ENCODE data around the gene PDAP1.

Gene PDAP1

GRCh38 chr7:99452541-99452940 lies 44.1 kb upstream of the PDAP1 start:
- TF ChIP-seq, protein P1, sequence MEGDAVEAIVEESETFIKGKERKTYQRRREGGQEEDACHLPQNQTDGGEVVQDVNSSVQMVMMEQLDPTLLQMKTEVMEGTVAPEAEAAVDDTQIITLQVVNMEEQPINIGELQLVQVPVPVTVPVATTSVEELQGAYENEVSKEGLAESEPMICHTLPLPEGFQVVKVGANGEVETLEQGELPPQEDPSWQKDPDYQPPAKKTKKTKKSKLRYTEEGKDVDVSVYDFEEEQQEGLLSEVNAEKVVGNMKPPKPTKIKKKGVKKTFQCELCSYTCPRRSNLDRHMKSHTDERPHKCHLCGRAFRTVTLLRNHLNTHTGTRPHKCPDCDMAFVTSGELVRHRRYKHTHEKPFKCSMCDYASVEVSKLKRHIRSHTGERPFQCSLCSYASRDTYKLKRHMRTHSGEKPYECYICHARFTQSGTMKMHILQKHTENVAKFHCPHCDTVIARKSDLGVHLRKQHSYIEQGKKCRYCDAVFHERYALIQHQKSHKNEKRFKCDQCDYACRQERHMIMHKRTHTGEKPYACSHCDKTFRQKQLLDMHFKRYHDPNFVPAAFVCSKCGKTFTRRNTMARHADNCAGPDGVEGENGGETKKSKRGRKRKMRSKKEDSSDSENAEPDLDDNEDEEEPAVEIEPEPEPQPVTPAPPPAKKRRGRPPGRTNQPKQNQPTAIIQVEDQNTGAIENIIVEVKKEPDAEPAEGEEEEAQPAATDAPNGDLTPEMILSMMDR (conservative IDR thresholded peaks at IDR 0.05; ENCODE audit: low read length) = no peak
- DNase-seq (ENCODE audit: low read depth) = no peak
- H3K4me3 ChIP-seq (ENCODE audit: low read length) = no peak overlapping the region

GRCh38 chr7:99451936-99452335 lies 43.5 kb upstream of the PDAP1 start:
- no peak overlapping the region for H3K4me3 ChIP-seq (ENCODE audit: low read length)
- TF ChIP-seq, protein P1 (conservative IDR thresholded peaks at IDR 0.05; ENCODE audit: low read length) = no peak
- no peak for DNase-seq (ENCODE audit: low read depth)

DNA sequence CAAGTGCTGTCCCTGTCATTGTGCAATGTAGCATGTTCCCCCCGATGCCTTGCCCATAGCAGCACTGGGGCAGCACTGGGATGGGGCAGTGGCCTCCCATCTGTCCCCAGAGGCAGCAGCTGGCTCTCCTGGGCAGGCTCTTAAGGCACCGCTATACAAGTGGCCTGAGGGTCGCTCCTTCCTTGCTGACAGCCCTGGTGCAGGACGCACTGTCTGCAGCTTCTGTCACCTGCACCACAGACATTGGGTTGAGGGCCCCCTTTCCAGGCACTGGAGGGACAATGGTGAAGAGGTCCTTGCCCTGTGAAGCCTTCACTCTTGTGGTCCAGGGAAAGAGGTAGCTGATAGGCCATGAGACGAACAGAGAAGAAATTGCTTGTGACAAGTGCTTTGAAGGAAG lies 40.9 kb upstream of the PDAP1 start:
- no peak for DNase-seq (ENCODE audit: low read depth)
- no peak overlapping the region for H3K4me3 ChIP-seq (ENCODE audit: low read length)
- TF ChIP-seq, protein P1 (conservative IDR thresholded peaks at IDR 0.05; ENCODE audit: low read length) = no peak

DNA sequence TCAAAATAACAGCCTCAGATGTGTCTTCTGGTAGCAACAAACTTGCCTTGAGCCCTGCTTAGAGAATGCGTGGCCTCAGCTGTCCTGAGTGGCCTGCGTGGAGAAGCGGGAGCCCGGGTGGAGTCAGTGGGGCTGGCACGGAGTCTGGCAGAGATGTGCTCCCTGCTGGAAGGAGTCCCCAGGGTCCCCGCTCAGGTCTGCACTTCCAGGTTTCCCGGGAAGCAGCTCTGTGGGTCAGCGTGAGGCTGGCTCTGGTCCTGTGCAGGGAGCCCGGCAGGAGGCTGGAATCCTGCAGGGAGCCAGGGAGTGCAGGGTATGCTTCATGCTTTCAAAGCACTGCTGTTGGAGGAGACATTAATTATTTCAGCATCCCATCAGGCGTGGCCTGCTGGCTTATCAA lies 40.5 kb upstream of the PDAP1 start:
- no peak for DNase-seq (ENCODE audit: low read depth)
- TF ChIP-seq, protein P1 (conservative IDR thresholded peaks at IDR 0.05; ENCODE audit: low read length) = no peak
- no peak overlapping the region for H3K4me3 ChIP-seq (ENCODE audit: low read length)

DNA sequence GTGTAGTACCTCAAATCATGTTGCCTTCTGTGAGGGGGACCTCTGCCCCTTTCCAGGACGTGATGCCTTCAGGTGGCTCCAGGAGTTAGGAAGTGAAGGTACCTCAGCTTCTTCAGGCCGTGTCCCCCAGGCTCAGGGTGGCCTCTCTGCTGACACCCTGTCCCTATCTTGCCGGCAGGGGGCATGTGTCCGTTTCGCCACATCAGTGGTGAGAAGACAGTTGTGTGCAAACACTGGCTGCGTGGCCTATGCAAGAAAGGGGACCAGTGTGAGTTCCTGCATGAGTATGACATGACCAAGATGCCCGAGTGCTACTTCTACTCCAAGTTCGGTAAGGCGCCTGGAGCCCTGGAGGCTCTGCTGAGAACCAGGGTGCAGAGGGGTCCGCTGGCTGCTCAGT lies 39.5 kb upstream of the PDAP1 start:
- H3K4me3 ChIP-seq (ENCODE audit: low read length) = no peak overlapping the region
- no peak for DNase-seq (ENCODE audit: low read depth)

GRCh38 chr7:99446096-99446495 lies 37.7 kb upstream of the PDAP1 start:
- TF ChIP-seq, protein P1 (conservative IDR thresholded peaks at IDR 0.05; ENCODE audit: low read length) = no peak
- DNase-seq (ENCODE audit: low read depth) = no peak
- H3K4me3 ChIP-seq (ENCODE audit: low read length) = no peak overlapping the region

More for the DNA sequence above, 39.5 kb upstream of the PDAP1 start:
- TF ChIP-seq, protein P1 (conservative IDR thresholded peaks at IDR 0.05; ENCODE audit: low read length) = peak; percentile 34; the same call in 1 of the 2 replicates

GRCh38 chr7:99440195-99440594 lies 31.8 kb upstream of the PDAP1 start:
- peak overlapping the region; percentile 91 for H3K4me3 ChIP-seq (ENCODE audit: low read length)
- TF ChIP-seq, protein P1 (conservative IDR thresholded peaks at IDR 0.05; ENCODE audit: low read length) = no peak
- peak; percentile 76 for DNase-seq (ENCODE audit: low read depth)

Measured in AG10803 (cell line).